Loucy (cell line): Measurements from ENCODE around the gene ADAMTS19.

ENCODE experiments used
- EZH2phosphoT487 ChIP-seq: fragments of 200-600 bp; IDR thresholded peaks from 2 replicates; pipeline ENCODE4 v1.6.1; 2018; ENCODE audit warnings: antibody characterized with exemption, mild to moderate bottlenecking, moderate library complexity, borderline replicate concordance
- TF ChIP-seq, protein P1 (sequence below): fragments of 200-600 bp; sonication (generic); conservative IDR thresholded peaks from 2 replicates; pipeline ENCODE4 v1.5.1; 2014; ENCODE audit warnings: mild to moderate bottlenecking, antibody characterized with exemption, low read length

- TF ChIP-seq, protein P1, sequence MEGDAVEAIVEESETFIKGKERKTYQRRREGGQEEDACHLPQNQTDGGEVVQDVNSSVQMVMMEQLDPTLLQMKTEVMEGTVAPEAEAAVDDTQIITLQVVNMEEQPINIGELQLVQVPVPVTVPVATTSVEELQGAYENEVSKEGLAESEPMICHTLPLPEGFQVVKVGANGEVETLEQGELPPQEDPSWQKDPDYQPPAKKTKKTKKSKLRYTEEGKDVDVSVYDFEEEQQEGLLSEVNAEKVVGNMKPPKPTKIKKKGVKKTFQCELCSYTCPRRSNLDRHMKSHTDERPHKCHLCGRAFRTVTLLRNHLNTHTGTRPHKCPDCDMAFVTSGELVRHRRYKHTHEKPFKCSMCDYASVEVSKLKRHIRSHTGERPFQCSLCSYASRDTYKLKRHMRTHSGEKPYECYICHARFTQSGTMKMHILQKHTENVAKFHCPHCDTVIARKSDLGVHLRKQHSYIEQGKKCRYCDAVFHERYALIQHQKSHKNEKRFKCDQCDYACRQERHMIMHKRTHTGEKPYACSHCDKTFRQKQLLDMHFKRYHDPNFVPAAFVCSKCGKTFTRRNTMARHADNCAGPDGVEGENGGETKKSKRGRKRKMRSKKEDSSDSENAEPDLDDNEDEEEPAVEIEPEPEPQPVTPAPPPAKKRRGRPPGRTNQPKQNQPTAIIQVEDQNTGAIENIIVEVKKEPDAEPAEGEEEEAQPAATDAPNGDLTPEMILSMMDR = no peak
- no peak for TF ChIP-seq EZH2phosphoT487
Observed at GRCh38 chr5:129410488-129410887, 49.6 kb upstream of the ADAMTS19 start.
